GM18868 (cell line): Measurements from ENCODE around the gene MAGEL2.
"Not testable (repeated sequence)": the region's sequence is repeated elsewhere in the genome, so short reads cannot be mapped to it uniquely, and the experiment has no call there.

Experiments used
- ATAC-seq: cut with Tn5 transposase; IDR thresholded peaks from one replicate; pipeline ENCODE4 v1.9.1; 2021; ENCODE audit warnings: mild to moderate bottlenecking, moderate library complexity; ENCODE audit not compliant: unreplicated experiment

The MAGEL2 gene

GRCh38 chr15:23616536-23616935 lies 31.1 kb downstream of the MAGEL2 start:
- no peak for ATAC-seq

- ATAC-seq, result no peak
Observed at GRCh38 chr15:23606226-23606625, 41.4 kb downstream of the MAGEL2 start.

GRCh38 chr15:23602124-23602523 lies 45.5 kb downstream of the MAGEL2 start:
- ATAC-seq, result no peak

- ATAC-seq, result no peak
Observed at GRCh38 chr15:23599053-23599452, 48.6 kb downstream of the MAGEL2 start.

GRCh38 chr15:23597278-23597677 lies 50.4 kb downstream of the MAGEL2 start:
- ATAC-seq, result not testable (repeated sequence)

GRCh38 chr15:23596736-23597135 lies 50.9 kb downstream of the MAGEL2 start:
- ATAC-seq, result no peak

GRCh38 chr15:23595368-23595767 lies 52.3 kb downstream of the MAGEL2 start:
- ATAC-seq, result no peak

- no peak for ATAC-seq
Observed at GRCh38 chr15:23594252-23594770, 53.4 kb downstream of the MAGEL2 start.
